CD4-positive, alpha-beta T cell treated with Interleukin-21 for 1 hour (primary cell): ENCODE results near the gene HS3ST2.
A peak's percentile ranks its signal among the peaks of the same experiment; 100 is the strongest.
"Not testable (repeated sequence)": the region's sequence is repeated elsewhere in the genome, so short reads cannot be mapped to it uniquely, and the experiment has no call there.

Experiments used
- DNase-seq: peaks from one replicate; pipeline ENCODE4 v3.0.0-alpha.2; 2020

Gene HS3ST2

DNA sequence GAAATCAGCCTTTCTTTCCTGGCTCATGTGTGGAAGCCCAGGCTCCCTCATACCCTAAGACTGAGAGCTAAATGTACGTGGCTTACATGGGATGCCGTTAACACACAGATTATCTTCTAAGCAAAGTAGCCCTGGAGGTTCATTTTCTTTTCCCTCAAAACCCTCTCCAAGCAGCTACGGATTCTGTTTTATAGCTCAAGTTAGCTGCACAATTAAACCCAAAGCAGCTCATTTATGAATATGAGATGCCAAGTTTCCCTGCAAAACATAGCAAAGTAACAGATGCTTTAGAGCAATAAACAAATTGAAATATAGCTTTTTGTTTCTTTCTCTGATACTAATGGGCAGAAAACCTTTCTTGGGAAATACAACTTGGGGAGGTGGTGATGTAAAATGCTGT is 72.0 kb downstream of the HS3ST2 start:
- DNase-seq: no peak

DNA sequence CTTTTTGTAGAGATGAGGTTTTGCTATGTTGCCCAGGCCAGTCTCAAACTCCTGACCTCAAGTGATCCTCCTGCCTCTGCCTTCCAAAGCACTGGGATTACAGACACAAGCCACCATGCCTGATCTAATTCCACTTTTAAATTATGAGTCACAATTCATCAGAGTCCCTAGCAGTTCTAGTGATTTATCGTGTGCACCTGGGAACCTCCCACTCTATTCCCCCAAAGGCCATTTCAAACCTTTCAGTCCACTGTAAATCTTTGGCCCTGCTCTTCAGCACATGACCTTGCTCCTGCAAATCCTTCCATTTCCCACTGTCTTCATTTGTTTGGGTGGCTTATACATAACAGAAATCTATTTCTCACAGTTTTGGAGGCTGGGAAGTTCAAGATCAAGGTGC is 73.0 kb downstream of the HS3ST2 start:
- no peak for DNase-seq

GRCh38 chr16:22887445-22887844 is 73.5 kb downstream of the HS3ST2 start:
- DNase-seq: no peak

GRCh38 chr16:22888791-22889190 is 74.8 kb downstream of the HS3ST2 start:
- DNase-seq: no peak

DNA sequence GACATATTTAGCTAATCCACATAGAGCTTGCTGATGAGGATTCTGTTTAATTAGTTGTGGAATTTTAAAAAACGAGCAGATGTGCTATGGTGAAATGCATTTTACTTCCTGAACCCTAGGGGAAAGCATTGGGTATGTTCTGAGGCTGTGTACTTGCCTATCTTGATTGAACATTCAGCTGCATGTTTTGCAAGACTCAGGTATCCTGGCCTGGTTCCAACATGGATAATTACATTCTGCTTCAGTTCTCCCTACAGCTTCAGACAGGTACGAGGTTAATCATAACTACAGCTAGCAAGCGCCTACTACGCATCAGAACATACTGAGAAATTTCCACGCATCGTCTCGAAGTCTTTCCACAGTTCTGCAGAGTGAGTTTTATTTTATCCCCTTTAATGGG is 77.0 kb downstream of the HS3ST2 start:
- no peak for DNase-seq

GRCh38 chr16:22897184-22897583 is 83.2 kb downstream of the HS3ST2 start:
- no peak for DNase-seq

DNA sequence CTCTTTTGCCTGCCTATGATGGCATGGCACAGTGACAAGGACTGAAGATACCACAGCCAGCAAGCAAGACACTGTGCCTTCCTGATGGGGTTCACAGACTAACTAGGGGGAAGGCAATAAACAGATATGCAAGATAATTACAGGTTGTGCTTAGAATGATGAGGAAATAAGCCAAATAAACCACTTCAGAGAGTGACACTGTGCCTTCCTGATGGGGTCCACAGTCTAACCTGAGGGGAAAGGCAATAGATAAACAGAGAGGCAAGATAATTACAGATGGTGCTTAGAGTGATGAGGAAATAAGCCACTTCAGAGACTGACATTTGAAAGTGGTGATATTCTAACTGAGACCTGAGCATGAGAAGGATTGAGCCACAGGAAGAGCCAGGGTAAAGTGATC is 84.2 kb downstream of the HS3ST2 start:
- DNase-seq: no peak

- peak; percentile 38 for DNase-seq
Measured at GRCh38 chr16:22898874-22899348, 84.9 kb downstream of the HS3ST2 start.

GRCh38 chr16:22899567-22899966 is 85.6 kb downstream of the HS3ST2 start:
- not testable (repeated sequence) for DNase-seq

- DNase-seq: no peak
Measured at GRCh38 chr16:22900863-22901262, 86.9 kb downstream of the HS3ST2 start.

DNA sequence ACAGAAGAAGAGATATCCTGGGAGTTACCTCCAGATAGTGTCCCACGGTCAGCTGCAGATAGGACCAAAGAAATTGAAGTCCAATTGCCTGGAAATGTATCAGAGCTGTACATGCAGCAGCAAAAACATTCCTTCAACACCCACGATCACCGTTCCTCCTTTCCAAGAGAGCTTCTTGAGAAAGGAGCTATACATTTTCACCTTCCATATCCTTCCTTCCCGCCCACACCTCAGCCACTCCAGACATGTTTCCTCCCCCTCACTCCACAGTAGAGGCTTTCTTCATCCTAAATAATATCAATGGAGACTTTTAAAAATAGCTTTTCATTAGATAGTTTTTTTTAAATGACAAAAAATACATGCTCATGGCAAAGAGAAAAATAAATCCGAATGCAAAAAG is 87.6 kb downstream of the HS3ST2 start:
- DNase-seq: no peak

- DNase-seq: no peak
Measured at GRCh38 chr16:22903716-22904115, 89.8 kb downstream of the HS3ST2 start.

DNA sequence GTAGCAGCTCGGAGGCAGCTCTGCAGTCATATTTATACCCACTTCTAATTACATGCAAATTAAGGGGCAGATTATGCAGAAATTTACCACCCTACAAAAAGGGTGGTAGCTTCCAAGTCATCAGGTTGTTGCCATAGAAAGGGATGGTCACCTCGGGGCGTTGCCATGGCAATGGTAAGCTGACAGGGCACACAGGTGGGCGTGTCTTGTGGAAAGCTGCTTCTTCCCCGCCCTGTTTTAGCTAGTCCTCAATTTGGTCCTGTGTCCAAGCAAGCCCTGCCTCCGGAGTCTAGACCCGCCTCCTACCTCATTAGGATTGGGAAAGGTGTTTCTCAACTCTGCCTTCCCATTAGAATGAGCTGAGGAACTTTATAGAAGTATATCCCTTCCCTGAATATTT is 98.7 kb downstream of the HS3ST2 start:
- no peak for DNase-seq

DNA sequence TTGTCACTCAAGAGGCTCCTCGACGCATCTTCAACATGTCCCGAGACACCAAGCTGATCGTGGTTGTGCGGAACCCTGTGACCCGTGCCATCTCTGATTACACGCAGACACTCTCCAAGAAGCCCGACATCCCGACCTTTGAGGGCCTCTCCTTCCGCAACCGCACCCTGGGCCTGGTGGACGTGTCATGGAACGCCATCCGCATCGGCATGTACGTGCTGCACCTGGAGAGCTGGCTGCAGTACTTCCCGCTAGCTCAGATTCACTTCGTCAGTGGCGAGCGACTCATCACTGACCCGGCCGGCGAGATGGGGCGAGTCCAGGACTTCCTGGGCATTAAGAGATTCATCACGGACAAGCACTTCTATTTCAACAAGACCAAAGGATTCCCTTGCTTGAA is 101.0 kb downstream of the HS3ST2 start:
- DNase-seq: no peak

GRCh38 chr16:22923491-22923890 is 109.5 kb downstream of the HS3ST2 start:
- DNase-seq: no peak

- no peak for DNase-seq
Measured at GRCh38 chr16:22924492-22924891, 110.5 kb downstream of the HS3ST2 start.

GRCh38 chr16:22926105-22926751 is 112.3 kb downstream of the HS3ST2 start:
- no peak for DNase-seq

- no peak for DNase-seq
Measured at GRCh38 chr16:22927306-22927705, 113.3 kb downstream of the HS3ST2 start.

GRCh38 chr16:22928882-22929435 is 115.0 kb downstream of the HS3ST2 start:
- no peak for DNase-seq

GRCh38 chr16:22929461-22929860 is 115.5 kb downstream of the HS3ST2 start:
- no peak for DNase-seq

- no peak for DNase-seq
Measured at GRCh38 chr16:22932032-22932771, 118.2 kb downstream of the HS3ST2 start.

DNA sequence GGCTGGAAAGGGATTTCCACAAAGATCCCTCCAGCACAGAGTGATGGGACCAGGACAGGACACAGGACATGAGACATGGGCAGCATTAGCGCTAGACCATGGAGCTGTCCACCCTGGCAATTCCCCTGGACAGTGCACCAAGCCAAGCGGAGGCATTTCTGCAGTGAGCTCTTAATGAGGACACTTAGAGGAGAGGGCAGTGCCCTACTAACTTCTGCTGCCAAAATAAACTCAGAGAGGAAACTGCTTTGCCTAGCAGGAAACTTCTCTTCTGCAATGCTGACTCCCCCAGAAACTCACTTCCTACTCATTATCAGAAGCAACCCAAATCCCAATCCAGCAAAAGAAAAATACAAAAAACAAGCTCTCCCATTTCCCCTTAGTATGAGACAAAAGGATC is 119.2 kb downstream of the HS3ST2 start:
- DNase-seq: no peak

- DNase-seq: no peak
Measured at GRCh38 chr16:22934786-22935185, 120.8 kb downstream of the HS3ST2 start.

DNA sequence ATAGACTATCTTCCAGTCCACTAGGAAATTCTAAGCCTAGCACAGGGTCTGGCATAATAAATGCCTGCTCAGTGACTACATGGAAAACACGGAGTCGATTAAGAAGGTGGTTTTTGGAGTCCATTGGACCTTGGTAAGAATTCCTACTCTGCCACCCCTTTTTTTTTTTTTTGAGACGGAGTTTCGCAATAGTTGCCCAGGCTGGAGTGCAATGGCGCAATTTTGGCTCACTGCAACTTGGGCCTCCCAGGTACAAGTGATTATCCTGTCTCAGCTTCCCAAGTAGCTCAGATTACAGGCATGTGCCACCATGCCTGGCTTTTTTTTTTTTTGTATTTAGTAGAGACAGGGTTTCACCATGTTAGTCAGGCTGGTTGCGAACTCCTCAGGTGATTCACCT is 123.2 kb downstream of the HS3ST2 start:
- no peak for DNase-seq
